Measurements from ENCODE around the gene SDHB. TPM values are rescaled to one million over a fixed set of nuclear protein-coding genes. Genes with fewer than 3 reads are reported as not detected.

The SDHB gene
- total and polyA plus RNA-seq, 7 donors, result 190 to 452 (median 266) TPM

DNA sequence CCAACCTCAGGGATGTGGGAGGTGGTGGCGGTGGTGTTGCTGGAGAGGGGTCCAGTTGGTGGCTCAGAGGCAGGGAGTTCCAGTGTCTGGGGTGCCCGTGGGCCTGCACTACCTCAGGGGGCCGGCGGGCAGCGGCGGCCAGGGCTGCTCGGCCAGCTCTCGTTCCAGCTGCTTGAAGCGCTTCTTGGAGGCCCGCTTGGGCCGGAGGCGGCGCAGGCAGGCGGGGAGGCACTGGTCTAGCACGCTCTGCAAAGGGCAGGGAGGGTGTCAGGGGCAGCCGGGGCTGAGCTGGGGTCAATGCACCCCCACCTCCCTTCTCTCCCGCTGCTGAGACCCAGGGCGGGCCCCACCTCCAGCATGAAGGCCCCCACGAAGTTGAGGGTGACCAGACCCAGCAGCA lies 67.7 kb downstream of the SDHB start:
- WGBS, 3 donors, result 87 to 94% (median 91%) methylated on average over 8 to 19 of the region's 19 CpGs
- Histone ChIP-seq H3K9me3 (no peaks in the 10 kb centered on the region), H3K4me3 (no peak overlapping the region), H3K4me1 (no peaks in the 10 kb centered on the region), H3K27ac (no peak overlapping the region), H3K27me3 (ENCODE audit: insufficient read depth in 3 of 3, low read length in 2 of 3) (peaks cover 0 to 5% (median 0%) of the 10 kb centered on the region in 3 donors), H3K36me3 (ENCODE audit: insufficient read depth in 1 of 2, low read depth in 1 of 2) (peaks cover 4 to 54% of the 10 kb centered on the region in 2 donors)
- intact Hi-C loops (cut with DNase I), result no loop called here
- TF ChIP-seq, protein P1, sequence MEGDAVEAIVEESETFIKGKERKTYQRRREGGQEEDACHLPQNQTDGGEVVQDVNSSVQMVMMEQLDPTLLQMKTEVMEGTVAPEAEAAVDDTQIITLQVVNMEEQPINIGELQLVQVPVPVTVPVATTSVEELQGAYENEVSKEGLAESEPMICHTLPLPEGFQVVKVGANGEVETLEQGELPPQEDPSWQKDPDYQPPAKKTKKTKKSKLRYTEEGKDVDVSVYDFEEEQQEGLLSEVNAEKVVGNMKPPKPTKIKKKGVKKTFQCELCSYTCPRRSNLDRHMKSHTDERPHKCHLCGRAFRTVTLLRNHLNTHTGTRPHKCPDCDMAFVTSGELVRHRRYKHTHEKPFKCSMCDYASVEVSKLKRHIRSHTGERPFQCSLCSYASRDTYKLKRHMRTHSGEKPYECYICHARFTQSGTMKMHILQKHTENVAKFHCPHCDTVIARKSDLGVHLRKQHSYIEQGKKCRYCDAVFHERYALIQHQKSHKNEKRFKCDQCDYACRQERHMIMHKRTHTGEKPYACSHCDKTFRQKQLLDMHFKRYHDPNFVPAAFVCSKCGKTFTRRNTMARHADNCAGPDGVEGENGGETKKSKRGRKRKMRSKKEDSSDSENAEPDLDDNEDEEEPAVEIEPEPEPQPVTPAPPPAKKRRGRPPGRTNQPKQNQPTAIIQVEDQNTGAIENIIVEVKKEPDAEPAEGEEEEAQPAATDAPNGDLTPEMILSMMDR (IDR thresholded peaks at IDR 0.05), result no peak
- no peak for ATAC-seq
- DNase-seq, result no peak

DNA sequence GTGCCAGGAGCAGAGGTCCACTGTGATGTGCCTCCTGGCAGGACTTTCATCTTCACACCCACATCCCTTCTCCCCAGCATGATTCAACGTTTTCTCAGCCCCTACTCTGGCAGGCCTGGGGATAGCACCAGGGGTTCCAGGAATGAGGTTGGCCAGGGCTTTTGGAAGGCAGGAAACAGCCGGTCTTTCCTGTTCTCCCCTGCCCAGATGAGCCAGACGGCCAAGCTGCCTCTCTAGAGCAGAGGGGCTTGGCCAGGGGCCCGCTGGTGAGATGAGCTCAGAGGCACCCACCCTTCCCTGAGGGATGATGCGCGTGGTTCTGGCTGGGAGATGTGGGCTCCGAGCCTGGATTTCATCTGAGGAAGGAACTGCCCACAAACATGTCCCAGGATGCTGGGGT lies 69.1 kb downstream of the SDHB start:
- intact Hi-C loops (cut with DNase I), result no loop called here
- TF ChIP-seq, protein P1 (IDR thresholded peaks at IDR 0.05), result no peak
- WGBS, 3 donors, result 30 to 47% (median 46%) methylated on average over 7 of the region's 7 CpGs
- ATAC-seq (peak; percentile 33 to 52 (median 44)), DNase-seq (peak; percentile 84 to 88)
- Histone ChIP-seq H3K4me3 (no peak overlapping the region), H3K4me1 (no peaks in the 10 kb centered on the region), H3K9me3 (no peaks in the 10 kb centered on the region), H3K27ac (no peak overlapping the region), H3K36me3 (ENCODE audit: insufficient read depth in 1 of 2, low read depth in 1 of 2) (peaks cover 4 to 40% of the 10 kb centered on the region in 2 donors), H3K27me3 (ENCODE audit: insufficient read depth in 3 of 3, low read length in 2 of 3) (peaks cover 0 to 17% (median 7%) of the 10 kb centered on the region in 3 donors)

DNA sequence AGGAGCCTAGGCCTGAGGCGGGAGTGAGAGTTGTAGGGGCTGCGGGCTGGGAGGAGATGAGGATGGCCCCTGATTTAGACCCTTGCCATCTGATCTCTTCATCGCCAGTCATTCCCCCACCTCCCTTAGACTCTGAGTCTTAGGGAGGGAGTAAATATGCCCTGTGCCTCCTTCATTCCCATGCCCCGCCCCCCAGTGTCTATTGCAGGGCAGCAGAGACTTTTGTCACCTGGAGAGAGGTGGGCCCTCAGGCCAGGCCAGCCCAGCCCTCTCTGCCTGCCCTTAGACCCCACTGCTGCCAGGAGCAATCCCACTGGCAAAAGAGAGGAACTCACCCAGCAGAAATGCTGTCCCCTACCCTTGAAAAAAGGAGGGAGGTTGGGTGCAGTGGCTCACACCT lies 70.2 kb downstream of the SDHB start:
- TF ChIP-seq, protein P1 (IDR thresholded peaks at IDR 0.05), result no peak
- DNase-seq (no peak), ATAC-seq (no peak)
- Histone ChIP-seq H3K4me1 (no peaks in the 10 kb centered on the region), H3K27me3 (ENCODE audit: insufficient read depth in 3 of 3, low read length in 2 of 3) (peaks cover 0 to 18% (median 10%) of the 10 kb centered on the region in 3 donors), H3K9me3 (no peaks in the 10 kb centered on the region), H3K36me3 (ENCODE audit: insufficient read depth in 1 of 2, low read depth in 1 of 2) (peaks cover 4 to 32% of the 10 kb centered on the region in 2 donors), H3K4me3 (no peak overlapping the region), H3K27ac (no peak overlapping the region)
- intact Hi-C loops (cut with DNase I), result no loop called here
- 98 to 100% (median 99%) methylated on average over 4 of the region's 4 CpGs for WGBS, 3 donors

DNA sequence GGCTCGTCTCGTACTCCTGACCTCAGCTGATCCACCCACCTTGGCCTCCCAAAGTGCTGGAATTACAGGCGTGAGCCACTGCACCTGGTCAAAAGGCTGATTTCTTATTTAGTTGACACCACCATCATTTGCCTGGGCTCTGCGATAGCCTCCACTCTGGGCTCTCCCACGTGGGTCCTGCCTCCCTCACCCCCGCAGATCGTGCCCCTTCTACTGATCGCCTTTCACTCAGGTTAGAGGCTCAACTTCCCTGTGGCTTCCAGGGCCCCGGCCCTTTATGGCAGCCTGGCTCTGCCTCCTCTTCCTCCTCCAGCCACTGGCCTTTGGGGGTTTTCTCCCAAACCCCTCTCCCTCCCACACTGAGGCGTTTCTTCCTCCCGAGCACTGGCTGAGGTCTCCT lies 70.9 kb downstream of the SDHB start:
- DNase-seq, result no peak
- no peak for ATAC-seq
- Histone ChIP-seq H3K27ac (no peak overlapping the region), H3K27me3 (ENCODE audit: insufficient read depth in 3 of 3, low read length in 2 of 3) (peaks cover 0 to 18% (median 10%) of the 10 kb centered on the region in 3 donors), H3K9me3 (no peaks in the 10 kb centered on the region), H3K36me3 (ENCODE audit: insufficient read depth in 1 of 2, low read depth in 1 of 2) (peaks cover 4 to 25% of the 10 kb centered on the region in 2 donors), H3K4me3 (no peak overlapping the region), H3K4me1 (no peaks in the 10 kb centered on the region)
- intact Hi-C loops (cut with DNase I), result no loop called here
- WGBS, 3 donors, result 83 to 87% (median 83%) methylated on average over 11 of the region's 11 CpGs
- TF ChIP-seq, protein P1 (IDR thresholded peaks at IDR 0.05), result no peak

DNA sequence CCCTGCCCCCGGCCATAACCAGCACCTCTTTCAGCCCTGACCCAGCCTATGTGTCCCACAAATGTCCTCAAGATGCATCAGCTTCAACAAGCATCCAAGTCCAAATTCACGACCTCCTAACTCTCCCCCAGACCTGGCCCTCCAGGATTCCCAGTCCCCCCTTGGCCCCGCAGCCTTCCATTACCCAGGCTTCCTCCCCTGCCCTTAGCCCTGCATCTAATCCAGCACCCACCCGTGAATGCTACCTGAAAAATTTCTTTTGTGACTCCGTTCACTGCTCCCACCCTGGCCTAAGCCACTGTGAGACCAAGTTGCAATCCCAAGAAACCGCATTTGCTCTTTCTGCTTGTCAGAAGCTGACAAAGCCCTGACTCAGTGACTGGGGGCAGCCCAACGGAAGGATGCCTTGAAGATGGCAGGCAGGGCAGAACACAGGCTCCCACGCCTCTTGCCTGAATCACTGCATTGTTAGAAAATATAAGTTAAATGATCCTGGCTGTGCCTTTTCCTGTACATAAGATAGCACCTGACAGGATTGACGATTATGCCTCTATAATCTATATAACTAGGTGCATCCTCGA lies 72.5 kb downstream of the SDHB start:
- Histone ChIP-seq H3K27me3 (ENCODE audit: insufficient read depth in 3 of 3, low read length in 2 of 3) (peaks cover 0 to 18% (median 10%) of the 10 kb centered on the region in 3 donors), H3K27ac (no peak overlapping the region)
- 86 to 94% (median 90%) methylated on average over 10 of the region's 10 CpGs for WGBS, 3 donors

More for the DNA sequence above, 72.5 kb downstream of the SDHB start:
- intact Hi-C loops (cut with DNase I), result no loop called here
- Histone ChIP-seq H3K4me3 (no peak overlapping the region), H3K9me3 (no peaks in the 10 kb centered on the region), H3K36me3 (ENCODE audit: insufficient read depth in 1 of 2, low read depth in 1 of 2) (peaks cover 4 to 9% of the 10 kb centered on the region in 2 donors), H3K4me1 (no peaks in the 10 kb centered on the region)
- ATAC-seq (no peak), DNase-seq (no peak)
- TF ChIP-seq, protein P1 (IDR thresholded peaks at IDR 0.05), result no peak

Data from psoas muscle (tissue), 8 donors.